Fibroblast of villous mesenchyme (primary cell): Measurements from ENCODE around the gene A3GALT2. TPM values are rescaled to one million over a fixed set of nuclear protein-coding genes. Genes with fewer than 3 reads are reported as not detected.

Experiments used
- DNase-seq: peaks from one replicate; pipeline ENCODE4 v3.0.0-alpha.2; 2010; ENCODE audit warnings: low read depth
- H3K4me3 ChIP-seq: 2 replicates; pipeline ENCODE4 v1.5.1; 2011; ENCODE audit warnings: low read depth, mild to moderate bottlenecking, low read length
- CTCF ChIP-seq: IDR thresholded peaks from 2 replicates; pipeline ENCODE4 v1.5.1; 2012; ENCODE audit warnings: low read depth, mild to moderate bottlenecking, low read length; ENCODE audit not compliant: insufficient read depth
- total RNA-seq: library from RNA; depleted of rRNA; stranded (reverse); fragments of >200 nt; gene quantifications from 2 replicates; pipeline ENCODE4 v1.2.3, GENCODE V29; 2012

The A3GALT2 gene
- total RNA-seq, 1 donor, result not detected

DNA sequence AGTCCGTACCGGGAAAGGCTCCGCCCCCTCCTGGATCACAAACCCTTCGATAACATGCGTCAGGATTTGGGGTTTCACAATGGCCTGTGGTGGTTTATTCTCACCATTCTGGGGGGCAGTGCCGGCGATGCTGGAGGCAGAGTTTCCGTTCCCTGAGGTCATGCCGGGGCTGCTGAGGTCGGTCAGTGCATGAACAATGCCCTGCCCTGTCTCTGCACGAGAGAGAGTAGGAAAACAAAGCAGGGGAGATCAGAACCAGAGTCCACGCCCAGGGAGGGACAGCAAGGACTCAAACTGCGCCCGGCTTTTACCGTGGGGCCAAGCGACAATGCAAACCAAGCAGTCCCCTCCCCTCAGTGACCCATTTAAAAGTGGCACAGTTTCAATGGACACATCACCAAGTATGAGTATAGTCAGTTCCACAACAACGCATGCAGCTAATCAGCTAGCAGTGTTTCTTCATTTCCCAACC is 13.2 kb upstream of the A3GALT2 start:
- DNase-seq, result peak; percentile 73
- no peak overlapping the region for H3K4me3 ChIP-seq

DNA sequence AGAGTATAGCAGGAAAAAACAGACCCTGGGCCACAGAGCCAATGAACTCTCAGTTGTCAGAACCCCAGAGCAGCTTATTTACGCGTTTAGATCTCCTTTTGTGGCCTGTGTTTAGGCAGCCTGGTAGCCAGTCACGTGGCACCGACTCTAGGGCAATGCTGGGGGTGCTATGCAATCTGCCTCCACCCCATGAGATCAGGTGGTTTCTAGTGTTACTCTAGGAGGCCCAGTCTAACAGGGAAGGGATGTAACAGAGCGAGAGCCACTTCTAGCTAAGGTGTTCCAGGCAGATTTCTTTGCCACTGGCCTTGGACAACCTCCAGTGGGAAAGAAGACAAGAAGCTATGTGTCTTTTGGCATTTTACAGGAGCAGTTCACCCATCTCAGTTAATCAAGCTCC is 12.0 kb upstream of the A3GALT2 start:
- H3K4me3 ChIP-seq, result no peak overlapping the region
- no peak for DNase-seq
- TF ChIP-seq CTCF, result no peak

More for the DNA sequence above, 13.2 kb upstream of the A3GALT2 start:
- no peak for TF ChIP-seq CTCF

DNA sequence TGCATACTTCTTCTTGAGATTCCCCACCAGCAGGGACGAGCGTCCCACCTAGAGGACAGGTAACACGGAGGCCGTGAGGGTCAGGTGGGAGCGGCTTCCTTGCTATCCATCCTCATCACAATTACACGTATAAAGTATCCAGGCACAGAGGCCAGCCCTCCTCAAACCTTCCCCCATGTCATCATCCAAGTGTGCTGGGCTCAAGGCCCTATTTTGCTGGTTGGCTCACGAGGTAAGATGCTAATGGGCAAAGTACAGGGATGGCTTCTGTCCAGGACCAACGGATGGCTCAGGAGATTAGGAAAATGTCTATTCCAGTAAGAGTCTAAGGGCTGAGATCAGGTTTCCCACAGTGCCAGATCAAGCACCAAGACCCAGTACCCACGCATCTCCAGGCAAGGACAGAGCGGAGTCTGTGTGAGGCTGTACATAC is 11.5 kb upstream of the A3GALT2 start:
- TF ChIP-seq CTCF, result no peak
- peak; percentile 39 for DNase-seq
- H3K4me3 ChIP-seq, result no peak overlapping the region

GRCh38 chr1:33331444-33332356 is 10.8 kb upstream of the A3GALT2 start:
- H3K4me3 ChIP-seq, result no peak overlapping the region
- DNase-seq, result peak; percentile 59
- no peak for TF ChIP-seq CTCF

DNA sequence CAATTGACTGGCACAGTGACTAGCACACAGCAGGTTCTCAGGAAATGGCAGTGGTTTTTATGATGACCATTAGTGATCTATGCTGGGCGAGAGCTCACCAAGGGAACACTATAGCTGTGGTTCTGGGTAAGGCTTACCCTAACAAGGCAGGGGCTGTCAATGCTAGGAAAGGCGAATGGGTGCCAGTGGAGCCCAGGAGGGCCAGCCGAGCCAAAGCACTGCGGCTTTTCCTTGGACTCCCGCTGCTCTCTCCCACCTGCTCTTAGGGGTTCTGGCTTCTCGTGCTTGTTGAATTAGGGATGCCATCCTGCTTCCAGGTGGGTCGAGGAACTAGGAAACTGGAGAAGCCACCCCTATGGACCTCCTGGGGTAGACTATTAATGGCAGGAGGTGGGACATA is 10.0 kb upstream of the A3GALT2 start:
- no peak for TF ChIP-seq CTCF
- DNase-seq, result no peak
- H3K4me3 ChIP-seq, result no peak overlapping the region

- DNase-seq, result no peak
- H3K4me3 ChIP-seq, result no peak overlapping the region
- no peak for TF ChIP-seq CTCF
Measured at GRCh38 chr1:33330361-33330890, 9.5 kb upstream of the A3GALT2 start.
